DMS53 (cell line): ENCODE measurements around the gene SYN1.
"Not testable (repeated sequence)": the region's sequence is repeated elsewhere in the genome, so short reads cannot be mapped to it uniquely, and the experiment has no call there.

Experiments used
- DNase-seq: peaks from one replicate; lab custom pipeline; 2025; lab: John Stamatoyannopoulos, UW

SYN1 gene

GRCh38 chrX:47633689-47634590 lies 14.3 kb upstream of the SYN1 start:
- DNase-seq, result no peak

- no peak for DNase-seq
These were observed 13.0 kb upstream of the SYN1 start for GRCh38 chrX:47632666-47633065.

- no peak for DNase-seq
These were observed 12.0 kb upstream of the SYN1 start for GRCh38 chrX:47631676-47632075.

DNA sequence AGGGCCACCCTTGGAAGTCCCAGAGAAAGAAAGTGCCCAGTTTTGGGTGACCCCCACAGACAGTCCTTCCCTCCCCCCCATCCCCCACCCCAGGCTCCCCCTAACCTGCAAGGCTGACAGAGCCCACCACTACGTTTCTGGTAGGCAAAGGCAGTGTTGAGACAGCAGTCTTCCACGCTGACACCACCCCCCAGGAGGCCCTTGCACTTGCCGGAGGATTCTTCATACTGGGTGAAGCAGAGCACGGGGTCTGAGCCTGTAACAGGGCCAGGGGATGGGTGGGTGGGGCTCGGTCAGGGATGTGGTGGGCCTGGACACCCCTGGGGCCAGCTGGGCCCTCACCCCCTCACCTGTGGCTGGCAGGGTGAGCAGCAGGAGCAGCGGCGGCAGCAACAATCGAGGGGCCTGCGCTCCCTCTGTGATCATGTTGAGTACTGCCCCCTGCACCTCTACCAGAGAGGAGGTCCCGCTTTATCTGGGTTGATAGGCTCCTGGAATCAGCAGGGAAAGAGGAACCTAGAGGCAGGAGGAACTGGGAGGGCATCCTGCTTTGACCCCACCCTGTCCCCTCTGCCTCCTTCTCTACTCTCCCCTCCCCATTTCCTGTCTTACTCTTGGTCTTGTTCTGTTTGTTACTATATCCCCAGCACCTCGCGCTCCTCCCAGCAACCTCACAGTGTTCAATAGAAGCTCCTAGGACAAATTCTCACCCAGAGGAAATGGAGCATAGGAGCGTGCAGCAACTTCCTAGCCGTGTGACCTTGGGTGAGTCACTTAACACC lies 10.0 kb upstream of the SYN1 start, which contains the start of gene CFP:
Gene CFP (minus strand): TSS at position 512 of the 782 bp plus-strand sequence. CDS start 86 bp downstream, at position 426.
- no peak for DNase-seq

DNA sequence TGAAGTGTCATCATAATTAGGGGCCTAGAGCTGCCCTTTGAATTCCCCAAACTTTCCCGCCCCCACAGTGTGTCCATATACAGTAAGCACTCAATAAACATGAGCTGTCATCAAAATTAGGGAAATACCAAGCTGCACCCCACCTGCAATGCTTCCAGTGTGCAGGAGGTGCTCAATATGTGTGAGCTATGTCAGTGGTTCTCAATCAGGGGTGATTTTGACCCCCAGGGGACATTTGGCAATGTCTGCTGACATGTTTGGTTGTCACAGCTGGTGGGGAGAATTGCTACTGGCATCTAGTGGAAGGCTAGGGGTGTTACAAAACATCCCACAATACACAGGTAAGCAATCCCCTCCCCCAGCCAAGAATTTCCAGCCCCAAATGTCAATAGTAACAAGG lies 9.3 kb upstream of the SYN1 start:
- DNase-seq, result peak; percentile 40

GRCh38 chrX:47625365-47625764 lies 5.7 kb upstream of the SYN1 start:
- peak; percentile 30 for DNase-seq

DNA sequence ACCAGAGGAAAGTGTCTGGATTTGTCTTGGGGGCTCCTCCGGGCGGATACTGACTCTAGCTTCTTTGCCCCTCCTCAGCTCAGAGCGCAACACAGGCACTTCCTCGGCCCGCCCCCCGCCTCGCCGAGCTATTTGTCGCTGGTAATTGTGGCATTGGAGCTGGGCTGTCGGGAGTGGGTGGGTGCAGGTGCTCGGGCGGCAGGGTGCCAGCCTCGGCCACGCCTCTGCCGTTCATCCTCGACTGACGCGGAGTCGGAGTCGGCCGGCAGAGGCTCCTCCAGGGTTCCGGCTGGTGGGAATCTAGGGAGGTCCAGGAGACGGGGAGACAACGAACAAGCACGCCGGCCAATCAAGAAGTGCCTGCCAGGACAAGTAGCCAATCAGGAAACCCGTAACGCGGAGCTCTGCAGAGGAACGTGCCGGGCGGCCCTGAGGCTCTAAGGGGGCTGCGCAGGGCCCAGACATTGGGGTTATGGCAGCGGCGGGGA lies 3.9 kb upstream of the SYN1 start:
- peak; percentile 93 for DNase-seq

DNA sequence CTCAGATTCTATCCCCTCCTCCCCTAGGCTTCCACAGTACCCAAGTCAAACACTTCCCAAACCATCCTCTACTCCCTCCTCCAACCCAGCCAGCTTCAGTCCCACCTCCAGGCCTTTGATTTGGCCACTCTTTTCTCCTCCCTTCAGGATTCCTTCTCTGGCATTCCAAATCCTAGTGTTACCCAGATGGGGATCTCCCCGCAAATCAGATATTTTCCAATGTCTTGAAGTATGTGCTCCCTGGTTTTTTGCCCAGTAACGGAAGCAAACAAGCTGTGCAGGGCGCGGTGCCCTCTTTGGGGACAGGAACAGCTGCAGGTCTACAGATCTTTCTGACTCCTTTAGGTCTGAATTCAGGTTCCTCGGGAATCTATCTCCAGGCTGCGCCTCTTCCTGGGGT lies 2.2 kb upstream of the SYN1 start:
- DNase-seq, result no peak

GRCh38 chrX:47620303-47620685 lies 637 bp upstream of the SYN1 start:
- DNase-seq, result no peak

- peak; percentile 36 for DNase-seq
These were observed 653 bp downstream of the SYN1 start for GRCh38 chrX:47618923-47619485.

DNA sequence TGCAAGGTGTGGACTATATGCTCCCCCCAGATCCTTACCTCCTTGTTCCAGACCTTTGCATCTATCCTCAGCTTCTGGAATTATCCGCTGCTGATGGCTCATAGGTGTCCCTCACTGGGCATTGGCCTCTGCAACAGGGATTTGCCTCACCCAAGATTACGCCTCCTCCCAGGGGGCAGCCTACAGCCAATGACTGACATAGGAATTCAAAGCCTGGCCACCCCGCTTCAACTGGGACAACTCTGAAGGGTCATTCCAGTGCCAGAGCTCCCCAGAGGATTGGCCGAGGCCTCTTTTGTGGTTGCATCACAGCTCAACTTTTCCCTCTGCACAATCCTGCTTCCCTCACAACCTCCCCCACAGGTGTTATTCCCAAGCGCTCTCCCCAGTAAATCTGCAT lies 5.0 kb downstream of the SYN1 start:
- DNase-seq, result no peak

- DNase-seq, result peak; percentile 70
These were observed 6.6 kb downstream of the SYN1 start for GRCh38 chrX:47613082-47613481.

DNA sequence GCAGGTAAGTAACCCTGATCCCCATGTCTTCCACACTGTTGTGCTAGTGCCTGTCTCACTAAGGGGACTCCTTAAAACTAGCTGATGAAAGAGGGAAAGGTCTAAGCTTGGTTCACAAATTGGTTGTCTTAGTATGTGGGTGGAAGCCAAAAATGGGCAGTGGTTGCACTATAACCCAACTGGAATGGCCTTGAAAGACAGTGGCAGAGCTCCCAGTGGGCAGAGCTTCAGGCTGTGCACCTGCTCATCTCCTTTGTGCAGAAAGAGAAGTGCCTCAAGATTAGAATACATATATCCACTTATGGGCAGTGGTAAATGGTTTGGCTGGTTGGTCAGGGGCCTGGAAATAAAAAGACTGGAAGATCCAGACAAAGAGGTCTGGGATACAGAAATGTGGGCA lies 7.2 kb downstream of the SYN1 start:
- no peak for DNase-seq

DNA sequence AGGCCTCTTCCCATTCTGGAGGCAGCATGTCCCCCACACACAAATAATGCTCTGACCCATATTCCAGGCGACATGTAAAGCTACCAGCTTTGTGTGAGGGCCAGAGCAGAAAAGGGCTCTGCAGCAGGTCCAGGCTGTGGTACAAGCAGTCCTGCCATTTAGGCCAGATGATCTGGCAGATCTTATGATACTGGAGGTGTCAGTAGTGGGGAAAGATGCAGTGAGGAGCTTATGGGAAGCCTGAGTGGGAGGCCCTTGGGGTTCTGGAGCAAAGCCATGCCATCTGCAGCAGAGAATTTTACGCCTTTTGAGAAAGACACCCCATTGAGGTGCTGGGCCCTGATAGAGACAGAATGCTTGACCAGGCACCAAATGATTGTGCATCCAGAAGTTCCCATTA lies 7.7 kb downstream of the SYN1 start:
- no peak for DNase-seq

GRCh38 chrX:47611489-47611888 lies 8.2 kb downstream of the SYN1 start:
- no peak for DNase-seq

GRCh38 chrX:47610511-47610910 lies 9.1 kb downstream of the SYN1 start:
- no peak for DNase-seq

- no peak for DNase-seq
These were observed 11.4 kb downstream of the SYN1 start for GRCh38 chrX:47608130-47608810.

DNA sequence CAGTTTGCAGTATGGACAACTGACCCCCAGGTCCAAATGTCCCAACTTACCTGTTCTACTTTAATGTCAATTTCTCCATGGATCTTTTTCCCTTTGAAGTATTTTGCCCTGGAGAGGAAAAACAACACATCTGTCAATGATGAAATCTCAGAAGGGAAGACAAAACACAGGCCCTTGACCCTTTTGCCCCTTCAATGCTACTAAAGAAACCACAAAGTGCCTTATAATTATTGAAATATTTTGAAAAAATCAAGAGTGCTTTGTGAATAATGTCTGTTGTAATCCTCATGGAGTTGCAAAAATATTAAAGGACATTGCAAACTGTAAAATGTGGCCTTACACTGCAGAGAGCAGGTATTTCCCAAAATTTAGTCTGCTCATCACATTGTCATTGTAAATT lies 12.6 kb downstream of the SYN1 start:
- DNase-seq, result no peak

GRCh38 chrX:47605024-47605423 lies 14.6 kb downstream of the SYN1 start:
- no peak for DNase-seq

- DNase-seq, result not testable (repeated sequence)
These were observed 16.5 kb downstream of the SYN1 start for GRCh38 chrX:47603125-47603524.

GRCh38 chrX:47597222-47597621 lies 22.4 kb downstream of the SYN1 start:
- no peak for DNase-seq

DNA sequence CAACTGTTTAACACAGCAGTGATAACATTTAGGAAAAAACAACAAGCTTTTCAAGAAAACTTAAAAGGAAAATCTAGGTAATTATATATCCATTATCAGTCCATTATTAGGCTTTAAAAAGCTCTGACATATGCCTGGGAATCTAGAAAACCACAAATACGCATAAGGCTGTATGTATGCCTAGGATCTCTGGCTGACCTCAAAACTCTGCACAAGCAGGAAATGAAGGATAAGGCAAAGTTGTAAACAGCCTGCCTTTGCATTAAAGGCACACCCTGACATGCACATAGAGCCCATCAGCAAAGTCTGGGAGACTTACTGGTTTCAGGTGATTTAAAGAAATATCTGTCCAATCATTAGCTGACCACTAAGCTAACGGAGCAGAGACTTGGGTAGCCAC lies 23.4 kb downstream of the SYN1 start:
- DNase-seq, result no peak
